Kidney (tissue), 14 donors: ENCODE data around the gene SCUBE2. TPM values are rescaled to one million over a fixed set of nuclear protein-coding genes. Genes with fewer than 3 reads are reported as not detected.
"Not testable (repeated sequence)": the region's sequence is repeated elsewhere in the genome, so short reads cannot be mapped to it uniquely, and the experiment has no call there.

ENCODE experiments used
- DNase-seq, 5 donors: peaks; one replicate each; pipeline ENCODE4 v3.0.0-alpha.2; 2013 to 2020
- FAIRE-seq: peaks from 2 replicates; lab custom pipeline; 2012; peaks lifted over from hg19 to GRCh38; lab: Jason Lieb, UNC
- H3K27ac ChIP-seq, 2 donors: one replicate each; pipeline ENCODE4 v1.7.0; 2013; ENCODE audit warnings: low read depth in 2 of 2, low read length in 2 of 2, inconsistent platforms in 1 of 2
- H3K27me3 ChIP-seq: one replicate; pipeline ENCODE4 v1.7.1; 2013; ENCODE audit warnings: low read length, inconsistent platforms; ENCODE audit not compliant: control insufficient read depth, insufficient read depth
- H3K36me3 ChIP-seq, 3 donors: one replicate each; pipeline versions ENCODE4 v1.7.0 to v1.7.1; 2013; ENCODE audit warnings: low read length in 3 of 3, control low read depth in 1 of 3, inconsistent platforms in 1 of 3; ENCODE audit not compliant: insufficient read depth in 3 of 3, control insufficient read depth in 2 of 3
- H3K4me1 ChIP-seq, 3 donors: one replicate each; pipeline versions ENCODE4 v1.7.0 to v1.7.1; 2013; ENCODE audit warnings: low read length in 3 of 3, inconsistent platforms in 1 of 3, low read depth in 1 of 3; ENCODE audit not compliant: control insufficient read depth in 2 of 3, insufficient read depth in 2 of 3
- H3K4me3 ChIP-seq, 3 donors: one replicate each; pipeline versions ENCODE4 v1.7.0 to v1.8.1; 2013; ENCODE audit warnings: low read length in 3 of 3, control low read depth in 1 of 3, inconsistent platforms in 1 of 3
- H3K9ac ChIP-seq, 3 donors: one replicate each; pipeline versions ENCODE4 v1.7.0 to v1.7.1; 2013; ENCODE audit warnings: low read length in 3 of 3, control low read depth in 1 of 3, inconsistent platforms in 1 of 3
- H3K9me3 ChIP-seq, 3 donors: one replicate each; pipeline versions ENCODE4 v1.7.0 to v1.7.1; 2013; ENCODE audit warnings: low read length in 3 of 3, control low read depth in 1 of 3, inconsistent platforms in 1 of 3; ENCODE audit not compliant: control insufficient read depth in 2 of 3, insufficient read depth in 1 of 3
- CTCF ChIP-seq: IDR thresholded peaks from 3 replicates; pipeline ENCODE4 v1.5.1; 2012; ENCODE audit warnings: mild to moderate bottlenecking, moderate library complexity, borderline replicate concordance; ENCODE audit not compliant: insufficient read depth; ENCODE audit errors: extremely low read depth
- intact Hi-C: fragments of 100-400 bp; cut with DNase I; formaldehyde crosslinking; loops from one replicate; pipeline ENCODE4 v1.11.1; 2022
- polyA plus RNA-seq: library from polyadenylated mRNA; stranded (reverse); fragments of 350-450 nt; fragmentation: Illumina TruSeq; extraction: RNeasy Lipid Tissue Mini Kit (QIAGEN cat#74804); gene quantifications from one replicate; pipeline ENCODE4 v1.2.3, GENCODE V29; 2014; ENCODE audit warnings: low read depth, low replicate concordance; ENCODE audit not compliant: insufficient read depth
- total RNA-seq: library from RNA; stranded (reverse); fragmentation: NEBNext Ultra II Directional; extraction: Animal tissue kit (Norgen Biotek cat#: 25700); gene quantifications from one replicate; pipeline ENCODE4 v1.2.1, GENCODE V29; 2021
- donor health status: control.
- donor health status: control.
- donor health status: control.
- donor health status: control.
- donor health status: control.
- donor health status: DM: yes; HTN: yes; CAD: no.
- donor health status: Normal renal cell carcinoma (clear cell type).

SCUBE2 gene
- total and polyA plus RNA-seq, 2 donors from 2014 or later, result 0.65 to 3.5 TPM

DNA sequence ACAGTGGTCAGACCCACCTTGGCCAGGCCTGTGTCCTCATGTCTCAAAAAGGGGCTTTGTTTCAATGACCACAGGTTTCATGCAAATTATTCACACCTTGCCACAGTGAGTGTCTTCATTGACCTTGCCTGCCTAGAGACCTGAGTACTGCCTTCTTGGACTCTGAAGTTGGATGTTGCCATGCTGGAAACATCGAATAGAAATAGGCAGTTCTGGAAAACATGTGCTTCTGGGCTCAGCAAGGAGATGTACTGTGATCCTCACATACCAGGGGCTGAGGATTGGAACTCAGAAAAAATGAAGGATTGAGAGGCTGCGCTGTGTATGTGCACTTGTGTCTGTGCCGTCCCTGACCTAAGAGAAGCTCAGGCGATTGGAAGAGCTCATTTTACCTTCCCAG, 78.0 kb downstream of the SCUBE2 start:
- peaks cover 0 to 4% (median 0%) of the 10 kb centered on the region in 3 donors for H3K4me1 ChIP-seq
- H3K27me3 ChIP-seq, result no peaks in the 10 kb centered on the region
- no peak overlapping the region for H3K27ac ChIP-seq
- intact Hi-C loops, result loop anchor here (10.0 kb wide), 1 partner anchor 121 kb away; no protein-coding TSS in a partner anchor
- H3K4me3 ChIP-seq, result no peak overlapping the region
- TF ChIP-seq CTCF, result no peak
- no peaks in the 10 kb centered on the region for H3K9me3 ChIP-seq
- FAIRE-seq, result no peak
- H3K9ac ChIP-seq, result no peak overlapping the region
- DNase-seq, result no peak
- no peaks in the 10 kb centered on the region for H3K36me3 ChIP-seq

DNA sequence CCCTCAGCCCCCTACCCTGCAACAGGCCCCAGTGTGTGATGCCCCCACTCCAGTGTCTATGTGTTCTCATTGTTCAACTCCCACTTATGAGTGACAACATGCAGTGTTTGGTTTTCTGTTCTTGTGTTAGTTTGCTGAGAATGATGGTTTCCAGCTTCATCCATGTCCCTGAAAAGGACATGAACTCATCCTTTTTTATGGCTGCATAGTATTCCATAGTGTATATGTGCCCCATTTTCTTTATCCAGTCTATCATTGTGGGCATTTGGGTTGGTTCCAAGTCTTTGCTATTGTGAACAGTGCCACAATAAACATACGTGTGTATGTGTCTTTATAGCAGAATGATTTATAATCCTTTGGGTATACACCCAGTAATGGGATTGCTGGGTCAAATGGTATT, 81.9 kb downstream of the SCUBE2 start:
- H3K4me1 ChIP-seq, DNase-seq, H3K9me3 ChIP-seq, H3K9ac ChIP-seq, intact Hi-C loops, H3K36me3 ChIP-seq, H3K27ac ChIP-seq, H3K27me3 ChIP-seq, FAIRE-seq, H3K4me3 ChIP-seq: not testable (repeated sequence)

DNA sequence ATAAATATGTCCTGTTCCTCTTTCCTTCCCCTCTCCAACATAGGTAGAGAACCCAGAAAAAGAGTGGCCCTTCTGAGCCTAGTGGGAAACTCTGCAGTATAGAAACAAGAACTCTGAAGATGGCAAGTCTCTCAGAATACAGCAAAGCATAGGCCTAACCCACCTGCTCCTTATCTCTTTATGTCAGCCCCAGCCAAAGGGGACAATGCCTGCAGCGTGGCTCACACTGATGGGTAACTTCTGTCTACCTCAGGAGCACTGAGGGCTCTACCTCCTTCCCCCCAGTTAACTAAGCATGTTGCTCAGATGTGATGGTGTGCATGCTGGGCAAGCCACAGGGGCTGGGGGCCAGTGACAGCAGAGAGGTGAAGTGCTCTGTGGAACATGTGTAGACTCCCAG, 82.7 kb downstream of the SCUBE2 start:
- Histone ChIP-seq H3K27ac (no peak overlapping the region), H3K9me3 (no peaks in the 10 kb centered on the region), H3K36me3 (no peaks in the 10 kb centered on the region), H3K4me1 (peaks cover 0 to 3% (median 0%) of the 10 kb centered on the region in 3 donors), H3K4me3 (no peak overlapping the region), H3K27me3 (peaks cover 4% of the 10 kb centered on the region), H3K9ac (no peak overlapping the region)
- intact Hi-C loops, result no loop called here
- no peak for DNase-seq
- FAIRE-seq, result no peak
- TF ChIP-seq CTCF, result no peak

GRCh38 chr11:9008011-9008550, 83.3 kb downstream of the SCUBE2 start:
- H3K36me3 ChIP-seq, result no peaks in the 10 kb centered on the region
- no peak for TF ChIP-seq CTCF
- no peak overlapping the region for H3K9ac ChIP-seq
- DNase-seq (no peak), FAIRE-seq (no peak)
- H3K4me1 ChIP-seq, result peaks cover 1 to 8% (median 2%) of the 10 kb centered on the region in 3 donors
- peaks cover 7% of the 10 kb centered on the region for H3K27me3 ChIP-seq
- no peak overlapping the region for H3K27ac ChIP-seq
- no peaks in the 10 kb centered on the region for H3K9me3 ChIP-seq
- intact Hi-C loops, result no loop called here
- no peak overlapping the region for H3K4me3 ChIP-seq
